PFSK-1 (cell line): ENCODE results near the gene NEUROG3.

Source experiments
- FOXP2 ChIP-seq: optimal IDR thresholded peaks from 2 replicates; pipeline ENCODE3; 2011; ENCODE audit warnings: borderline replicate concordance, control low read depth, inconsistent platforms; ENCODE audit not compliant: insufficient read depth; ENCODE audit errors: extremely low read length, extremely low read depth
- POLR2AphosphoS5 ChIP-seq: IDR thresholded peaks from 2 replicates; pipeline ENCODE4 v1.6.1; 2012; ENCODE audit warnings: low read depth, mild to moderate bottlenecking, control low read depth, low read length, moderate library complexity
- SIN3A ChIP-seq: IDR thresholded peaks from 2 replicates; pipeline ENCODE4 v1.6.1; 2012; ENCODE audit warnings: mild to moderate bottlenecking, low read length, moderate library complexity, borderline replicate concordance; ENCODE audit not compliant: insufficient read depth
- TAF1 ChIP-seq: IDR thresholded peaks from 2 replicates; pipeline ENCODE4 v1.6.1; 2012; ENCODE audit warnings: low read length, control low read depth, borderline replicate concordance; ENCODE audit not compliant: insufficient read depth
- TF ChIP-seq, protein P1 (sequence below), 2 experiments: IDR thresholded peaks; 2 replicates each; pipeline versions ENCODE4 v1.6.1 to v1.8.0; 2011 to 2012; ENCODE audit warnings: low read depth in 2 of 2, low read length in 2 of 2, control low read depth in 1 of 2, inconsistent platforms in 1 of 2, mild to moderate bottlenecking in 1 of 2, moderate library complexity in 1 of 2; ENCODE audit not compliant: insufficient read depth in 1 of 2

The NEUROG3 gene

GRCh38 chr10:69527961-69528360, 45.3 kb downstream of the NEUROG3 start:
- no peak for TF ChIP-seq TAF1
- no peak for TF ChIP-seq SIN3A
- TF ChIP-seq, protein P1, sequence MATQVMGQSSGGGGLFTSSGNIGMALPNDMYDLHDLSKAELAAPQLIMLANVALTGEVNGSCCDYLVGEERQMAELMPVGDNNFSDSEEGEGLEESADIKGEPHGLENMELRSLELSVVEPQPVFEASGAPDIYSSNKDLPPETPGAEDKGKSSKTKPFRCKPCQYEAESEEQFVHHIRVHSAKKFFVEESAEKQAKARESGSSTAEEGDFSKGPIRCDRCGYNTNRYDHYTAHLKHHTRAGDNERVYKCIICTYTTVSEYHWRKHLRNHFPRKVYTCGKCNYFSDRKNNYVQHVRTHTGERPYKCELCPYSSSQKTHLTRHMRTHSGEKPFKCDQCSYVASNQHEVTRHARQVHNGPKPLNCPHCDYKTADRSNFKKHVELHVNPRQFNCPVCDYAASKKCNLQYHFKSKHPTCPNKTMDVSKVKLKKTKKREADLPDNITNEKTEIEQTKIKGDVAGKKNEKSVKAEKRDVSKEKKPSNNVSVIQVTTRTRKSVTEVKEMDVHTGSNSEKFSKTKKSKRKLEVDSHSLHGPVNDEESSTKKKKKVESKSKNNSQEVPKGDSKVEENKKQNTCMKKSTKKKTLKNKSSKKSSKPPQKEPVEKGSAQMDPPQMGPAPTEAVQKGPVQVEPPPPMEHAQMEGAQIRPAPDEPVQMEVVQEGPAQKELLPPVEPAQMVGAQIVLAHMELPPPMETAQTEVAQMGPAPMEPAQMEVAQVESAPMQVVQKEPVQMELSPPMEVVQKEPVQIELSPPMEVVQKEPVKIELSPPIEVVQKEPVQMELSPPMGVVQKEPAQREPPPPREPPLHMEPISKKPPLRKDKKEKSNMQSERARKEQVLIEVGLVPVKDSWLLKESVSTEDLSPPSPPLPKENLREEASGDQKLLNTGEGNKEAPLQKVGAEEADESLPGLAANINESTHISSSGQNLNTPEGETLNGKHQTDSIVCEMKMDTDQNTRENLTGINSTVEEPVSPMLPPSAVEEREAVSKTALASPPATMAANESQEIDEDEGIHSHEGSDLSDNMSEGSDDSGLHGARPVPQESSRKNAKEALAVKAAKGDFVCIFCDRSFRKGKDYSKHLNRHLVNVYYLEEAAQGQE (IDR thresholded peaks at IDR 0.05; ENCODE audit: insufficient read depth in 1 of 2, low read depth in 2 of 2, low read length in 2 of 2), result no peak
- TF ChIP-seq FOXP2, result no peak
- no peak for TF ChIP-seq POLR2AphosphoS5
